Midbrain (tissue), 1 donor: Measurements from ENCODE around the gene SOHLH2.

ENCODE experiments used
- DNase-seq: peaks from one replicate; lab custom pipeline; 2025; lab: John Stamatoyannopoulos, UW

Gene SOHLH2

DNA sequence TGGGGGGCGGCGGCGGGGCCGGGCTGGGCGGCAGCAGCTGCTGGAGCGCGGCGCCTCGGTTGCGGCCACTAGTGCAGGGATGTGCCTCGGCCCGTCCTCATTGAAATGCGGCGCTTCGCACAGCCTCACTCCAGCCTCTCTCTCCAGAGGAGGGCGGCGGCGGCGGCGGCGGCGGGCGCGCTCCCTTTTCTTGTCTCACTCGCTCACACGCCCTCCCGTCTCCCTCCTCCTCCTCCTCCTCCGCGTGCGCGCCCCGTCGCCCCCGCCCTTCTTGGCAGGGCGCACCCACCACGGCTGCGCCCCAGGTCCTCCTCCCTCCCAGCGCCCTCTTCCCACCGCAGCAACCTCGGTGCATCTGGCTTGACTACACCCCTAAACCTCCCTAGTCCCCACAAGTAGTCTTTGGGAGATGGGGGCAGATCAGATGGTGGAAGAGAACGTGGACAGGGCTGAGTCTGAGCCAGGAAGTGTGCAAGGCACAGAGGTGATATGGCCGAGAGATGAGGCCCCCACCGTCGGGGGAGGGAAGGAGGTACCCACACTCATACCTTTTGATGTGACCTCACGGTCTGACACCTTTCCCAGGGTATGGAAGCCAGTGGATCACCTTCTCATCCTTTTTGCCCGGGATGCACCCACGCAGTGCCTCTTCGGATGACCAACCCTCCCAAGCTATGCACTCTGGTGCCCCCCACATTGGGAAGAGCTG, 83.0 kb downstream of the SOHLH2 start, which contains the start of gene DCLK1:
TSS of gene DCLK1 (minus strand) at position 161 of the 709 bp plus-strand sequence.
- DNase-seq = peak; percentile 29

GRCh38 chr13:36130552-36131221, 83.7 kb downstream of the SOHLH2 start:
- no peak for DNase-seq

DNA sequence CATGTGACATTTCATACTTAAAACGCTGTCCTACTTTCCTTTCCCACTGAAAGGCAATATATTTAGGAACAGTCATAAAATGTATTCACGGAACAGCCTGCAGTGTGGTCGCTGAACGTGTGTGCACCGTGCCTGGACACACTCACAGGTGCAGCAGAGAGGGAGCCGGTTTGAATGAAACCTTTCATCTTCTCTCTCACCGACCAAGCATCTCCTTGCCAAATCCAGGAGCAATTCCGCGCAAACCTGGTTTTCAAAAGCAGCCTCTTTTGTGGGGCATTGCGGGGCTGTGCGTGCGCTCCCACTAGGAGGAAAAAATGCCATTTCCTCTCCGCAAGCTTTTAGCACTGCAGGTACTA, 84.2 kb downstream of the SOHLH2 start:
- DNase-seq = no peak

DNA sequence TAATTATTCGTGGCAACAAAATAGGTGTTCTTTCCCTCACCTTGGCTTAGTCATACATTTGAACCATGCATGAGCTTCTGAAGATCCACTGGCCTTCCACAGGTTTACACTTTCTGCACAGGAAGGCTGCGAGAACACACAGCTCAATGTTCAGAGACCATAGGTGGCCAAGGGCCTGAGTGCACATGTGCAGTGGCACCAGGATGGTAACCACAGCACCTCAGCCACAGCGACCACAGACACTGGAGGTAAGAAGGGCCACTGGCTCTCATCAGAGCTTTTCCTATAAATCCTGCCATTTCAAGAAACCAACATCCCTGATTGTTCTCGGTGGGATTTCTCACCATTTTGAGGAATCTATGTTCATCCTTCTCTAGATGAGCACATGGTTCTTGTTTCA, 84.8 kb downstream of the SOHLH2 start:
- no peak for DNase-seq

- DNase-seq = no peak
Observed at GRCh38 chr13:36126491-36126890, 87.9 kb downstream of the SOHLH2 start.

- DNase-seq = no peak
Observed at GRCh38 chr13:36125841-36126240, 88.5 kb downstream of the SOHLH2 start.

- DNase-seq = peak; percentile 15
Observed at GRCh38 chr13:36124236-36124822, 90.0 kb downstream of the SOHLH2 start.
